Activated CD4-positive, alpha-beta T cell treated with anti-CD3 and anti-CD28 coated beads, Interleukin-2, amount 10 ng/mL, durations not matched to agents 24 days and 14 days (primary cell): ENCODE results near the gene LRRC61. TPM values are rescaled to one million over a fixed set of nuclear protein-coding genes. Genes with fewer than 3 reads are reported as not detected.

Source experiments
- DNase-seq: peaks from one replicate; pipeline ENCODE4 v3.0.0; 2022
- H3K27ac Mint-ChIP-seq: one replicate; pipeline ENCODE4 v1.8.0; 2022; ENCODE audit warnings: mild to moderate bottlenecking, mixed read lengths
- H3K27me3 Mint-ChIP-seq: one replicate; pipeline ENCODE4 v1.8.0; 2022; ENCODE audit warnings: mixed read lengths
- H3K36me3 Mint-ChIP-seq: one replicate; pipeline ENCODE4 v1.8.0; 2022; ENCODE audit warnings: low read depth, mild to moderate bottlenecking, mixed read lengths
- H3K4me1 Mint-ChIP-seq: one replicate; pipeline ENCODE4 v1.8.0; 2021; ENCODE audit warnings: mixed read lengths
- H3K4me3 Mint-ChIP-seq: one replicate; pipeline ENCODE4 v1.8.0; 2022; ENCODE audit warnings: mild to moderate bottlenecking, moderate library complexity, mixed read lengths
- H3K9me3 Mint-ChIP-seq: one replicate; pipeline ENCODE4 v1.8.0; 2021; ENCODE audit warnings: mixed read lengths
- intact Hi-C: fragments of 100-400 bp; cut with micrococcal nuclease; formaldehyde crosslinking; loops from one replicate; pipeline ENCODE4 v1.15.1; 2023
- total RNA-seq: library from RNA; stranded (reverse); gene quantifications from 2 replicates; pipeline ENCODE4 v1.2.3, GENCODE V29; 2022

LRRC61 gene
- total RNA-seq, 1 donor from 2014 or later = 26.8 TPM

GRCh38 chr7:150359622-150360362 is 36.6 kb downstream of the LRRC61 start:
- H3K4me1 Mint-ChIP-seq = peaks cover 48% of the 10 kb centered on the region
- DNase-seq = no peak
- H3K27ac Mint-ChIP-seq = peak overlapping the region; percentile 81
- no peaks in the 10 kb centered on the region for H3K27me3 Mint-ChIP-seq
- peaks cover 4% of the 10 kb centered on the region for H3K9me3 Mint-ChIP-seq
- no peaks in the 10 kb centered on the region for H3K36me3 Mint-ChIP-seq
- H3K4me3 Mint-ChIP-seq = no peak overlapping the region
- intact Hi-C loops = loop anchor here (5.0 to 10.0 kb wide), 2 partner anchors 398 to 625 kb away; no protein-coding TSS in a partner anchor

- intact Hi-C loops = no loop called here
- H3K36me3 Mint-ChIP-seq = no peaks in the 10 kb centered on the region
- H3K27me3 Mint-ChIP-seq = no peaks in the 10 kb centered on the region
- no peak for DNase-seq
- H3K27ac Mint-ChIP-seq = peak overlapping the region; percentile 81
- peaks cover 49% of the 10 kb centered on the region for H3K4me1 Mint-ChIP-seq
- H3K9me3 Mint-ChIP-seq = peaks cover 4% of the 10 kb centered on the region
- no peak overlapping the region for H3K4me3 Mint-ChIP-seq
Observed at GRCh38 chr7:150360363-150361058, 37.4 kb downstream of the LRRC61 start.

GRCh38 chr7:150361402-150361801 is 38.2 kb downstream of the LRRC61 start:
- no peak for DNase-seq
- Mint-ChIP-seq H3K4me3 (no peak overlapping the region), H3K27me3 (no peaks in the 10 kb centered on the region), H3K4me1 (peaks cover 46% of the 10 kb centered on the region), H3K36me3 (no peaks in the 10 kb centered on the region), H3K9me3 (peaks cover 4% of the 10 kb centered on the region), H3K27ac (no peak overlapping the region)
- intact Hi-C loops = no loop called here

- Mint-ChIP-seq H3K4me1 (peaks cover 43% of the 10 kb centered on the region), H3K27me3 (no peaks in the 10 kb centered on the region), H3K27ac (no peak overlapping the region), H3K9me3 (peaks cover 4% of the 10 kb centered on the region), H3K36me3 (no peaks in the 10 kb centered on the region), H3K4me3 (no peak overlapping the region)
- no peak for DNase-seq
- intact Hi-C loops = no loop called here
Observed at GRCh38 chr7:150361807-150362621, 38.9 kb downstream of the LRRC61 start.

- no peak for DNase-seq
- Mint-ChIP-seq H3K27me3 (no peaks in the 10 kb centered on the region), H3K9me3 (peaks cover 4% of the 10 kb centered on the region), H3K36me3 (no peaks in the 10 kb centered on the region), H3K4me3 (no peak overlapping the region), H3K4me1 (peaks cover 40% of the 10 kb centered on the region), H3K27ac (no peak overlapping the region)
- intact Hi-C loops = no loop called here
Observed at GRCh38 chr7:150363370-150363769, 40.2 kb downstream of the LRRC61 start.

GRCh38 chr7:150363872-150364271 is 40.7 kb downstream of the LRRC61 start:
- intact Hi-C loops = no loop called here
- Mint-ChIP-seq H3K36me3 (no peaks in the 10 kb centered on the region), H3K4me3 (no peak overlapping the region)

GRCh38 chr7:150365194-150365593 is 42.0 kb downstream of the LRRC61 start:
- Mint-ChIP-seq H3K4me1 (peaks cover 32% of the 10 kb centered on the region), H3K4me3 (no peak overlapping the region), H3K27ac (no peak overlapping the region), H3K27me3 (no peaks in the 10 kb centered on the region), H3K9me3 (peaks cover under 1% of the 10 kb centered on the region), H3K36me3 (peaks cover 3% of the 10 kb centered on the region)
- intact Hi-C loops = loop anchor here (5.0 kb wide), 1 partner anchor 493 kb away; the partner anchor contains the start of gene ATP6V0E2
- DNase-seq = no peak

More at GRCh38 chr7:150363872-150364271, 40.7 kb downstream of the LRRC61 start:
- peaks cover 35% of the 10 kb centered on the region for H3K4me1 Mint-ChIP-seq
- DNase-seq = no peak
- H3K9me3 Mint-ChIP-seq = peaks cover 4% of the 10 kb centered on the region
- no peaks in the 10 kb centered on the region for H3K27me3 Mint-ChIP-seq
- peak overlapping the region; percentile 22 for H3K27ac Mint-ChIP-seq

GRCh38 chr7:150365673-150366398 is 42.7 kb downstream of the LRRC61 start:
- intact Hi-C loops = loop anchor here (5.0 kb wide), 1 partner anchor 494 kb away; the partner anchor contains the start of gene ATP6V0E2
- H3K9me3 Mint-ChIP-seq = no peaks in the 10 kb centered on the region
- peaks cover 6% of the 10 kb centered on the region for H3K36me3 Mint-ChIP-seq
- no peaks in the 10 kb centered on the region for H3K27me3 Mint-ChIP-seq
- no peak overlapping the region for H3K4me3 Mint-ChIP-seq
- peaks cover 37% of the 10 kb centered on the region for H3K4me1 Mint-ChIP-seq
- H3K27ac Mint-ChIP-seq = peak overlapping the region; percentile 8
- no peak for DNase-seq

- DNase-seq = no peak
- Mint-ChIP-seq H3K4me1 (peaks cover 38% of the 10 kb centered on the region), H3K27me3 (no peaks in the 10 kb centered on the region), H3K36me3 (peaks cover 12% of the 10 kb centered on the region), H3K27ac (peak overlapping the region; percentile 94), H3K4me3 (peak overlapping the region; percentile 98), H3K9me3 (no peaks in the 10 kb centered on the region)
- intact Hi-C loops = loop anchor here (1.0 to 5.0 kb wide), 4 partner anchors 10 to 495 kb away; partner anchors contain the start of genes ACTR3C, ATP6V0E2 and LRRC61
Observed at GRCh38 chr7:150367677-150368095, 44.5 kb downstream of the LRRC61 start.

GRCh38 chr7:150368096-150368883 is 45.1 kb downstream of the LRRC61 start, which contains the start of gene REPIN1:
Gene REPIN1, plus strand, starts transcription at chr7:150368822. Its CDS starts 890 bp downstream, at chr7:150369712.
- Mint-ChIP-seq H3K4me3 (peak within 1 kb of the TSS; percentile 98), H3K4me1 (peaks cover 40% of the 10 kb centered on the region), H3K27me3 (no peaks in the 10 kb centered on the region), H3K36me3 (peaks cover 16% of the 10 kb centered on the region), H3K9me3 (no peaks in the 10 kb centered on the region), H3K27ac (peak within 1 kb of the TSS; percentile 97)
- peak; percentile 94 for DNase-seq
- intact Hi-C loops = loop anchor here (1.0 to 5.0 kb wide), 4 partner anchors 11 to 496 kb away; partner anchors contain the start of genes ACTR3C, ATP6V0E2 and LRRC61

GRCh38 chr7:150368884-150369747 is 46.0 kb downstream of the LRRC61 start:
- H3K4me1 Mint-ChIP-seq = peaks cover 38% of the 10 kb centered on the region
- peak; percentile 84 for DNase-seq
- peak overlapping the region; percentile 97 for H3K27ac Mint-ChIP-seq
- H3K27me3 Mint-ChIP-seq = no peaks in the 10 kb centered on the region
- H3K36me3 Mint-ChIP-seq = peaks cover 23% of the 10 kb centered on the region
- no peaks in the 10 kb centered on the region for H3K9me3 Mint-ChIP-seq
- peak overlapping the region; percentile 98 for H3K4me3 Mint-ChIP-seq
- intact Hi-C loops = loop anchor here (1.0 to 5.0 kb wide), 5 partner anchors 9 to 497 kb away; partner anchors contain the start of genes ACTR3C, ATP6V0E2 and LRRC61
